Right lobe of liver (tissue), 4 donors: ENCODE data around the gene ANKRD11.

Experiments used
- POLR2A ChIP-seq: fragments of 450-650 bp; IDR thresholded peaks from one replicate; pipeline ENCODE4 v1.6.1; 2017; ENCODE audit warnings: antibody characterized with exemption, mild to moderate bottlenecking
- TF ChIP-seq, protein P1 (sequence below), 4 donors: fragments of 200-600 bp in 3 of 4; fragments of 450-650 bp in 1 of 4; IDR thresholded peaks; one replicate each; pipeline versions ENCODE4 v1.5.1 to v1.8.0; 2016 to 2022; ENCODE audit warnings: antibody characterized with exemption in 4 of 4, mild to moderate bottlenecking in 2 of 4
- donor health status: DM: no; HTN: no; CAD: no.
- donor health status: DM: no; HTN: no; CAD: no.
- donor health status: DM: no; HTN: yes; CAD: no.

DNA sequence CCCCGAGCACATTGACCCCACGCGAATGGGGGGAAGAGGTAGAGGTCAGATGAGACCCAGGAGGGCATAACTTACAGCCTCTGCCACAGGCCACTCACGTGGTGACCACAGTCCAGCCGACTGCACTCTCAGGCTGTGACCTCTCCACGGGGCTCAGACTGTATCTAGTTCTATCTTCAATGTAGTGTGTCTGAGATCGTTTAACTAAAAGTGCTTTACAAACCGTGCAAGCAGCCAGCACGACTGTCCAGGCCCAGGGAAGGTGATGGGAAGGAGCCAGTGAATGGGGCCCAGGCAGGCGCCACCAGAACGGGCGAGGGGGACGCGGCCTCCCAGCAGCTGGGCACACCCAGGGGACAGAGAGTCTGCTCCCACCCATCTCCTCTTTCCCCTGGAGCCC lies 108.6 kb downstream of the ANKRD11 start:
- TF ChIP-seq, protein P1, sequence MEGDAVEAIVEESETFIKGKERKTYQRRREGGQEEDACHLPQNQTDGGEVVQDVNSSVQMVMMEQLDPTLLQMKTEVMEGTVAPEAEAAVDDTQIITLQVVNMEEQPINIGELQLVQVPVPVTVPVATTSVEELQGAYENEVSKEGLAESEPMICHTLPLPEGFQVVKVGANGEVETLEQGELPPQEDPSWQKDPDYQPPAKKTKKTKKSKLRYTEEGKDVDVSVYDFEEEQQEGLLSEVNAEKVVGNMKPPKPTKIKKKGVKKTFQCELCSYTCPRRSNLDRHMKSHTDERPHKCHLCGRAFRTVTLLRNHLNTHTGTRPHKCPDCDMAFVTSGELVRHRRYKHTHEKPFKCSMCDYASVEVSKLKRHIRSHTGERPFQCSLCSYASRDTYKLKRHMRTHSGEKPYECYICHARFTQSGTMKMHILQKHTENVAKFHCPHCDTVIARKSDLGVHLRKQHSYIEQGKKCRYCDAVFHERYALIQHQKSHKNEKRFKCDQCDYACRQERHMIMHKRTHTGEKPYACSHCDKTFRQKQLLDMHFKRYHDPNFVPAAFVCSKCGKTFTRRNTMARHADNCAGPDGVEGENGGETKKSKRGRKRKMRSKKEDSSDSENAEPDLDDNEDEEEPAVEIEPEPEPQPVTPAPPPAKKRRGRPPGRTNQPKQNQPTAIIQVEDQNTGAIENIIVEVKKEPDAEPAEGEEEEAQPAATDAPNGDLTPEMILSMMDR (IDR thresholded peaks at IDR 0.05): no peak
- no peak for TF ChIP-seq POLR2A
